Stimulated activated CD8-positive, alpha-beta memory T cell treated with anti-CD3 and anti-CD28 coated beads, Interleukin-15, amount 100 ng/mL, for 4 hours (primary cell): ENCODE data around the gene PLD1.
"Not testable (repeated sequence)": the region's sequence is repeated elsewhere in the genome, so short reads cannot be mapped to it uniquely, and the experiment has no call there.

Experiments
- DNase-seq, 2 donors: peaks; one replicate each; pipeline ENCODE4 v3.0.0-alpha.2; 2020; ENCODE audit warnings: low read depth in 2 of 2

PLD1 gene

GRCh38 chr3:171817074-171817800, 7.0 kb upstream of the PLD1 start:
- DNase-seq: no peak

GRCh38 chr3:171815973-171816595, 5.8 kb upstream of the PLD1 start:
- no peak for DNase-seq

GRCh38 chr3:171814662-171815061, 4.4 kb upstream of the PLD1 start:
- not testable (repeated sequence) for DNase-seq

GRCh38 chr3:171813897-171814460, 3.7 kb upstream of the PLD1 start:
- peak in 1 of 2 donors; percentile 5 for DNase-seq

GRCh38 chr3:171813278-171813896, 3.1 kb upstream of the PLD1 start:
- DNase-seq: no peak

- DNase-seq: no peak
Observed at GRCh38 chr3:171812811-171813210, 2.5 kb upstream of the PLD1 start.

- DNase-seq: no peak
Observed at GRCh38 chr3:171811913-171812335, 1.6 kb upstream of the PLD1 start.

GRCh38 chr3:171811295-171811912, 1.1 kb upstream of the PLD1 start:
- DNase-seq: no peak

GRCh38 chr3:171810629-171811294, 479 bp upstream of the PLD1 start:
- DNase-seq: no peak

GRCh38 chr3:171809611-171809860, 747 bp downstream of the PLD1 start:
- DNase-seq: no peak

- DNase-seq: no peak
Observed at GRCh38 chr3:171807806-171808205, 2.5 kb downstream of the PLD1 start.

- no peak for DNase-seq
Observed at GRCh38 chr3:171807129-171807675, 3.1 kb downstream of the PLD1 start.

GRCh38 chr3:171806200-171807128, 3.8 kb downstream of the PLD1 start:
- DNase-seq: no peak

GRCh38 chr3:171805687-171806086, 4.6 kb downstream of the PLD1 start:
- no peak for DNase-seq

- DNase-seq: no peak
Observed at GRCh38 chr3:171804618-171805389, 5.5 kb downstream of the PLD1 start.

- DNase-seq: no peak
Observed at GRCh38 chr3:171803044-171803443, 7.2 kb downstream of the PLD1 start.

GRCh38 chr3:171802590-171802956, 7.7 kb downstream of the PLD1 start:
- no peak for DNase-seq

GRCh38 chr3:171801738-171802589, 8.3 kb downstream of the PLD1 start:
- no peak for DNase-seq

GRCh38 chr3:171799501-171799900, 10.8 kb downstream of the PLD1 start:
- DNase-seq: no peak
